ENCODE results near the gene TNFRSF12A.

GRCh38 chr16:3004781-3005284 is 15.3 kb upstream of the TNFRSF12A start:
- TF ChIP-seq CTCF (optimal IDR thresholded peaks at IDR 0.05 in 1 of 3, IDR thresholded peaks at IDR 0.05 in 1 of 3, conservative IDR thresholded peaks at IDR 0.05 in 1 of 3; ENCODE audit: extremely low read depth in 1 of 3, insufficient read depth in 2 of 3, low read length in 3 of 3) (no peak), EZH2 (IDR thresholded peaks at IDR 0.05; ENCODE audit: low read length) (no peak)
